OCI-LY1 (cell line): ENCODE measurements around the gene SLC35G3.

Experiments
- H2AFZ ChIP-seq: fragments of 200-600 bp; sonication (generic), shearing (Covaris generic); 2 replicates; pipeline ENCODE4 v1.6.0; 2014; ENCODE audit warnings: antibody characterized with exemption, mild to moderate bottlenecking, low read length
- H3F3A ChIP-seq: fragments of 200-600 bp; sonication (generic), shearing (Covaris generic); 2 replicates; pipeline ENCODE4 v1.6.0; 2014; ENCODE audit warnings: mild to moderate bottlenecking, antibody characterized with exemption, low read length, moderate library complexity; ENCODE audit not compliant: insufficient read depth
- H3K27ac ChIP-seq: fragments of 200-600 bp; sonication (generic); 2 replicates; pipeline ENCODE4 v1.5.1; 2014; ENCODE audit warnings: low read length, mixed run types, mild to moderate bottlenecking, low read depth; ENCODE audit not compliant: poor library complexity, severe bottlenecking
- H3K27me3 ChIP-seq: fragments of 200-600 bp; sonication (generic); 2 replicates; pipeline ENCODE4 v1.6.0; 2014; ENCODE audit warnings: antibody characterized with exemption, mild to moderate bottlenecking, low read length, moderate library complexity; ENCODE audit not compliant: insufficient read depth
- H3K36me3 ChIP-seq: fragments of 200-600 bp; sonication (generic); 2 replicates; pipeline ENCODE4 v1.6.1; 2014; ENCODE audit warnings: mild to moderate bottlenecking, antibody characterized with exemption, low read length, moderate library complexity, mixed read lengths; ENCODE audit not compliant: insufficient read depth
- H3K4me1 ChIP-seq: fragments of 200-600 bp; sonication (generic); 2 replicates; pipeline ENCODE4 v1.5.1; 2014; ENCODE audit warnings: mild to moderate bottlenecking, low read length, moderate library complexity; ENCODE audit not compliant: insufficient read depth, severe bottlenecking
- H3K4me2 ChIP-seq: fragments of 200-600 bp; sonication (generic), shearing (Covaris generic); 2 replicates; pipeline ENCODE4 v1.6.1; 2014; ENCODE audit warnings: low read length
- H3K4me3 ChIP-seq: fragments of 200-600 bp; sonication (generic); 2 replicates; pipeline ENCODE4 v1.5.1; 2014; ENCODE audit warnings: low read length, low read depth, mild to moderate bottlenecking, mixed read lengths; ENCODE audit not compliant: poor library complexity, severe bottlenecking
- H3K79me2 ChIP-seq: fragments of 200-600 bp; shearing (Covaris generic); 2 replicates; pipeline ENCODE4 v1.6.1; 2016; ENCODE audit warnings: mixed run types, low read length, mixed read lengths; ENCODE audit not compliant: insufficient read depth
- H3K9ac ChIP-seq: fragments of 200-600 bp; sonication (generic), shearing (Covaris generic); 2 replicates; pipeline ENCODE4 v1.6.1; 2014; ENCODE audit warnings: mild to moderate bottlenecking, low read length, mixed read lengths
- H3K9me2 ChIP-seq: fragments of 200-600 bp; sonication (generic), shearing (Covaris generic); 2 replicates; pipeline ENCODE4 v1.6.1; 2014; ENCODE audit warnings: low read depth, mild to moderate bottlenecking, low read length, mixed read lengths
- H3K9me3 ChIP-seq: fragments of 200-600 bp; shearing (Covaris generic); 2 replicates; pipeline ENCODE4 v1.6.1; 2014; ENCODE audit warnings: low read length, mixed read lengths
- H4K20me1 ChIP-seq: fragments of 200-600 bp; sonication (generic), shearing (Covaris generic); 2 replicates; pipeline ENCODE4 v1.6.0; 2016; ENCODE audit warnings: mild to moderate bottlenecking, low read length; ENCODE audit not compliant: insufficient read depth
- EZH2 ChIP-seq: fragments of 200-600 bp; sonication (generic), shearing (Covaris generic); IDR thresholded peaks from 2 replicates; pipeline ENCODE4 v1.8.0; 2017; ENCODE audit warnings: borderline replicate concordance, mixed run types, mild to moderate bottlenecking, antibody characterized with exemption, low read length, moderate library complexity, mixed read lengths
- TF ChIP-seq, protein P1 (sequence below): fragments of 200-600 bp; sonication (generic), shearing (Covaris generic); IDR thresholded peaks from 2 replicates; pipeline ENCODE4 v1.5.1; 2017; ENCODE audit warnings: mild to moderate bottlenecking, antibody characterized with exemption, low read length, moderate library complexity, mixed read lengths

Gene SLC35G3

DNA sequence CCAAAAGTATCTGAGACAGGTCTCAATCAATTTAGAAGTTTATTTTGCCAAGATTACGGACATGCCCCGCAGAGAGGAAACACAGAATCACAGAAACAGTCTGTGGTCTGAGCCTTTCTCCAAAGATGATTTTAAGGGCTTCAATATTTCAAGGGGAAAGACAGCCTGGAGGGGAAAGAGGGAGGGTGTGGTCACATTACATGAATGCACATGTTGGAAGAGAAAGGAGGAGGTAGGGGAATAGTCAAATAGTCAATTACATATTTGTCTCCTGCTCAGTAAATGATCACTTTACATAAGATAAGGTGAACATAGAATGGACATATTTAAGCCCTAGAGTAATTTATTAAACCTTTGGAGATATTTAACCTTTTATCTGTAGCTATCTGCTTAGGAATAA is 34.3 kb downstream of the SLC35G3 start:
- TF ChIP-seq EZH2 = no peak
- TF ChIP-seq, protein P1, sequence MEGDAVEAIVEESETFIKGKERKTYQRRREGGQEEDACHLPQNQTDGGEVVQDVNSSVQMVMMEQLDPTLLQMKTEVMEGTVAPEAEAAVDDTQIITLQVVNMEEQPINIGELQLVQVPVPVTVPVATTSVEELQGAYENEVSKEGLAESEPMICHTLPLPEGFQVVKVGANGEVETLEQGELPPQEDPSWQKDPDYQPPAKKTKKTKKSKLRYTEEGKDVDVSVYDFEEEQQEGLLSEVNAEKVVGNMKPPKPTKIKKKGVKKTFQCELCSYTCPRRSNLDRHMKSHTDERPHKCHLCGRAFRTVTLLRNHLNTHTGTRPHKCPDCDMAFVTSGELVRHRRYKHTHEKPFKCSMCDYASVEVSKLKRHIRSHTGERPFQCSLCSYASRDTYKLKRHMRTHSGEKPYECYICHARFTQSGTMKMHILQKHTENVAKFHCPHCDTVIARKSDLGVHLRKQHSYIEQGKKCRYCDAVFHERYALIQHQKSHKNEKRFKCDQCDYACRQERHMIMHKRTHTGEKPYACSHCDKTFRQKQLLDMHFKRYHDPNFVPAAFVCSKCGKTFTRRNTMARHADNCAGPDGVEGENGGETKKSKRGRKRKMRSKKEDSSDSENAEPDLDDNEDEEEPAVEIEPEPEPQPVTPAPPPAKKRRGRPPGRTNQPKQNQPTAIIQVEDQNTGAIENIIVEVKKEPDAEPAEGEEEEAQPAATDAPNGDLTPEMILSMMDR = no peak
- Histone ChIP-seq H3K27me3 (peaks cover 4% of the 10 kb centered on the region; the same call in 1 of the 2 replicates), H3K9me3 (no peaks in the 10 kb centered on the region), H3K79me2 (no peaks in the 10 kb centered on the region), H2AFZ (no peak overlapping the region), H3F3A (no peaks in the 10 kb centered on the region), H3K27ac (no peak overlapping the region), H3K9ac (no peak overlapping the region), H3K9me2 (no peaks in the 10 kb centered on the region), H3K4me3 (no peak overlapping the region), H3K4me2 (no peak overlapping the region), H3K36me3 (no peaks in the 10 kb centered on the region), H3K4me1 (no peaks in the 10 kb centered on the region), H4K20me1 (no peaks in the 10 kb centered on the region)

DNA sequence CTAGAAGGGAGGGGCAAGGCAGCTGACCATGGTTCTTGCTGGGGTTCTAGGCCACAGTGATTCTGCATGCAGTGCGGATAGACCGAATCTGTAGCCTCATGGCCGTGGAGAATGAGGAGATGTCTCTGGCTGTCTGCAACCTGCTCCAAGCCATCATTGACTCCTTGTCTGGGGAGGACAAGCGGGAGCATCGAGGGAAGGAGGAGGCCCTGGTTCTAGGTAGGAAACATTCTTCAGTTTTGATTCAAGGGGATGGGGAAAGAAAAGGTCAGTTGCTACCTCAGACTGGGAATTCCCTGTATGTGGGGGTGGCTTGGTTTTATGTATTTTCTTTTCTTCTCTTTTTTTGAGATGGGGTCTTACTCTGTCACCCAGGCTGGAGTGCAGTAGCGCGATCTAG is 38.9 kb downstream of the SLC35G3 start:
- TF ChIP-seq, protein P1 = no peak
- TF ChIP-seq EZH2 = no peak
- Histone ChIP-seq H3K9me2 (no peaks in the 10 kb centered on the region), H3K4me3 (no peak overlapping the region), H4K20me1 (no peaks in the 10 kb centered on the region), H2AFZ (no peak overlapping the region), H3K36me3 (no peaks in the 10 kb centered on the region), H3K9me3 (no peaks in the 10 kb centered on the region), H3K9ac (no peak overlapping the region), H3K4me2 (no peak overlapping the region), H3K27ac (no peak overlapping the region), H3F3A (no peaks in the 10 kb centered on the region), H3K27me3 (no peaks in the 10 kb centered on the region), H3K4me1 (no peaks in the 10 kb centered on the region), H3K79me2 (no peaks in the 10 kb centered on the region)

DNA sequence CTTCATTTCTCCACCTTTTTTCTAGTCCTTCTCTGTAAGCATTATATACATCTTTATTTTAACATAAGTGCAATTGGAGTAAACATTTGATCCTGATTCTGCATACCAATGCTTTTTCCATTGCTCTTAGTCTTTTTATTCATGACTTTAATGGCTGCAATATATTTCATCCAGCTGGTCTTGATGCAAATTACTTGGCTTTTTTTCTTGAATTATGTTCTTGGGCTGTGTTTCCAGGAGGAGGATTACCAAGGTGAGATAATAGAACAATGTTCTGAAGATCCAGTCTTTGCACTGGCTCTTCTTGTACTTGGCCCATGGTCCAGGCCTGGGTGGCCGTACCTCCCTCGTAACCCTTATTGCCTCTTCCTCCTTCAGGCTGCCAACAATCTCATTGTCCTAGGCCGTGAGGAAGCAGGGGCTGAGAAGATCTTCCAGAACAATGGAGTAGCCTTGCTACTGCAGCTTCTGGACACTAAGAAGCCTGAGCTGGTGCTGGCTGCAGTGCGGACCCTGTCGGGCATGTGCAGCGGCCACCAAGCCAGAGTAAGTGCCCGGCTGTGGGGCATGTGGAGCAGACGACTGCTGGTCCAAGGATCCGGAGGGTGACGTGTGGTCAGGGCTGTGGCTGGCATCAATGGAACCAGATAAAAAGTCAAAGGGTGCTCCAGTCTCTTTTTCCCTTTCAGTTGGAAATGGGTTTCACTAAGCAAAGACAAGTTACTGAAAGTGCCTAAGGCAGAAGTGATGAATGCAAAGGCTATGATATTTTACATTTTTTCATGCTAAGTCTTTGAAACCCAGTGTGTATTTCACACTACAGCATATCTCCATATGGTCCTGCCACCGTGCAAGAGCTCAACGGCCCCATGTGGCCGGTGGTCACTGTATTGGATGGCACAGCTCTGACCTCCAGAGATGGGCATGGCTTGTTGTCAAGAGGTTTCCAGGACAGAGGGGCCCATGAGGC is 39.7 kb downstream of the SLC35G3 start:
- Histone ChIP-seq H3K27ac (no peak overlapping the region), H3K4me1 (no peaks in the 10 kb centered on the region), H3K4me2 (no peak overlapping the region), H3K79me2 (no peaks in the 10 kb centered on the region), H2AFZ (no peak overlapping the region), H4K20me1 (no peaks in the 10 kb centered on the region), H3K9me3 (no peaks in the 10 kb centered on the region), H3F3A (no peaks in the 10 kb centered on the region), H3K36me3 (no peaks in the 10 kb centered on the region), H3K9me2 (no peaks in the 10 kb centered on the region), H3K4me3 (no peak overlapping the region), H3K27me3 (no peaks in the 10 kb centered on the region), H3K9ac (no peak overlapping the region)
- TF ChIP-seq, protein P1 = no peak
- TF ChIP-seq EZH2 = no peak
